H9 (cell line): ENCODE data around the gene ZWILCH. TPM values are rescaled to one million over a fixed set of nuclear protein-coding genes. Genes with fewer than 3 reads are reported as not detected.

Source experiments
- DNase-seq: peaks from one replicate; pipeline ENCODE4 v3.0.0-alpha.2; 2017
- H2AFZ ChIP-seq: one replicate; pipeline ENCODE4 v1.6.1; 2013; ENCODE audit warnings: mild to moderate bottlenecking, low read length, control low read depth, moderate library complexity
- H2AK5ac ChIP-seq: 2 replicates; pipeline ENCODE4 v1.6.1; 2013; ENCODE audit warnings: low read length, control low read depth, mixed read lengths; ENCODE audit not compliant: insufficient read length
- H2BK120ac ChIP-seq: one replicate; pipeline ENCODE4 v1.6.1; 2013; ENCODE audit warnings: low read depth, mild to moderate bottlenecking, low read length, control low read depth, inconsistent platforms; ENCODE audit not compliant: poor library complexity, severe bottlenecking
- H2BK12ac ChIP-seq: 2 replicates; pipeline ENCODE4 v1.6.1; 2013; ENCODE audit warnings: low read length, control low read depth, mixed read lengths, low read depth; ENCODE audit not compliant: insufficient read length
- H2BK15ac ChIP-seq: 2 replicates; pipeline ENCODE4 v1.6.1; 2013; ENCODE audit warnings: low read depth, low read length, control low read depth
- H2BK20ac ChIP-seq: one replicate; pipeline ENCODE4 v1.6.1; 2013; ENCODE audit warnings: low read depth, mild to moderate bottlenecking, low read length, control low read depth, inconsistent platforms; ENCODE audit not compliant: poor library complexity, severe bottlenecking
- H2BK5ac ChIP-seq: 2 replicates; pipeline ENCODE4 v1.6.1; 2013; ENCODE audit warnings: low read length, control low read depth, mixed read lengths; ENCODE audit not compliant: insufficient read length
- H3K14ac ChIP-seq: 2 replicates; pipeline ENCODE4 v1.6.1; 2013; ENCODE audit warnings: low read length, control low read depth; ENCODE audit not compliant: insufficient read depth
- H3K18ac ChIP-seq: 2 replicates; pipeline ENCODE4 v1.6.1; 2013; ENCODE audit warnings: low read depth, mild to moderate bottlenecking, mixed read lengths, low read length, control low read depth; ENCODE audit not compliant: insufficient read length
- H3K23ac ChIP-seq: 2 replicates; pipeline ENCODE4 v1.6.1; 2013; ENCODE audit warnings: low read length, control low read depth, mixed read lengths, low read depth; ENCODE audit not compliant: insufficient read length
- H3K23me2 ChIP-seq: 2 replicates; pipeline ENCODE4 v1.6.1; 2013; ENCODE audit warnings: low read depth, mild to moderate bottlenecking, mixed read lengths, low read length, control low read depth; ENCODE audit not compliant: insufficient read length, poor library complexity, severe bottlenecking
- H3K27ac ChIP-seq: 2 replicates; pipeline ENCODE4 v1.5.1; 2013; ENCODE audit warnings: low read length, control low read depth, mixed read lengths, low read depth; ENCODE audit not compliant: insufficient read length
- H3K27me3 ChIP-seq: 2 replicates; pipeline ENCODE4 v1.6.1; 2013; ENCODE audit warnings: low read length, control low read depth, inconsistent platforms; ENCODE audit not compliant: insufficient read depth
- H3K4ac ChIP-seq: 2 replicates; pipeline ENCODE4 v1.6.1; 2013; ENCODE audit warnings: low read depth, mild to moderate bottlenecking, control low read depth, inconsistent platforms, low read length, moderate library complexity
- H3K4me1 ChIP-seq: 2 replicates; pipeline ENCODE4 v1.6.1; 2013; ENCODE audit warnings: low read length, control low read depth, inconsistent platforms; ENCODE audit not compliant: insufficient read depth
- H3K4me2 ChIP-seq: 2 replicates; pipeline ENCODE4 v1.6.1; 2013; ENCODE audit warnings: low read length, control low read depth, mixed read lengths; ENCODE audit not compliant: insufficient read length, insufficient read depth
- H3K56ac ChIP-seq: 2 replicates; pipeline ENCODE4 v1.6.1; 2013; ENCODE audit warnings: low read depth, mild to moderate bottlenecking, mixed read lengths, low read length, control low read depth; ENCODE audit not compliant: insufficient read length
- H3K79me1 ChIP-seq: 2 replicates; pipeline ENCODE4 v1.6.1; 2013; ENCODE audit warnings: low read depth, mild to moderate bottlenecking, moderate library complexity, low read length, control low read depth, inconsistent platforms; ENCODE audit not compliant: insufficient read depth, poor library complexity, severe bottlenecking
- H3K79me2 ChIP-seq: 2 replicates; pipeline ENCODE4 v1.6.1; 2013; ENCODE audit warnings: low read length, control low read depth, inconsistent platforms; ENCODE audit not compliant: insufficient read depth
- H3K9ac ChIP-seq: 2 replicates; pipeline ENCODE4 v1.6.1; 2013; ENCODE audit warnings: low read length, control low read depth, mixed read lengths; ENCODE audit not compliant: insufficient read length; ENCODE audit errors: extremely low read depth
- H3K9me3 ChIP-seq: one replicate; pipeline ENCODE4 v1.6.1; 2013; ENCODE audit warnings: low read depth, low read length, inconsistent platforms; ENCODE audit not compliant: control insufficient read depth
- H3T11ph ChIP-seq: one replicate; pipeline ENCODE4 v1.6.1; 2013; ENCODE audit warnings: mild to moderate bottlenecking, low read length, control low read depth, inconsistent platforms
- H4K20me1 ChIP-seq: one replicate; pipeline ENCODE4 v1.6.1; 2013; ENCODE audit not compliant: control insufficient read depth, insufficient read length, insufficient read depth
- H4K5ac ChIP-seq: 2 replicates; pipeline ENCODE4 v1.6.1; 2013; ENCODE audit warnings: low read depth, mild to moderate bottlenecking, mixed read lengths, low read length, control low read depth; ENCODE audit not compliant: insufficient read length
- H4K8ac ChIP-seq: replicated peaks from 2 replicates; pipeline ENCODE4 v1.6.1; 2013; ENCODE audit warnings: low read length, control low read depth, mixed read lengths, low read depth; ENCODE audit not compliant: insufficient read length
- H4K91ac ChIP-seq: 2 replicates; pipeline ENCODE4 v1.6.1; 2013; ENCODE audit warnings: low read depth, mild to moderate bottlenecking, moderate library complexity, mixed read lengths, low read length, control low read depth; ENCODE audit not compliant: insufficient read length
- H3K27ac Mint-ChIP-seq, 3 experiments: 2 replicates in 2 of 3; 3 replicates in 1 of 3; pipeline ENCODE4 v1.8.0; 2020 to 2021; ENCODE audit warnings: mixed read lengths in 3 of 3, mild to moderate bottlenecking in 1 of 3, moderate library complexity in 1 of 3
- H3K27me3 Mint-ChIP-seq: 2 replicates; pipeline ENCODE4 v1.8.0; 2021; ENCODE audit warnings: low read depth, mild to moderate bottlenecking, moderate library complexity, mixed read lengths
- H3K36me3 Mint-ChIP-seq, 3 experiments: 2 replicates in 2 of 3; 3 replicates in 1 of 3; pipeline ENCODE4 v1.8.0; 2020 to 2021; ENCODE audit warnings: low read depth in 3 of 3, mixed read lengths in 3 of 3; ENCODE audit not compliant: insufficient read depth in 1 of 3
- H3K4me1 Mint-ChIP-seq, 2 experiments: 2 replicates each; pipeline ENCODE4 v1.8.0; 2020; ENCODE audit warnings: mixed read lengths in 2 of 2
- H3K4me3 Mint-ChIP-seq, 2 experiments: 2 replicates in 1 of 2; 3 replicates in 1 of 2; pipeline ENCODE4 v1.8.0; 2020 to 2021; ENCODE audit warnings: mild to moderate bottlenecking in 2 of 2, mixed read lengths in 2 of 2, moderate library complexity in 1 of 2
- H3K9me3 Mint-ChIP-seq, 2 experiments: 2 replicates in 1 of 2; 3 replicates in 1 of 2; pipeline ENCODE4 v1.8.0; 2020; ENCODE audit warnings: mild to moderate bottlenecking in 2 of 2, mixed read lengths in 2 of 2, moderate library complexity in 1 of 2
- WGBS: extraction: QIAGEN DNeasy Blood & Tissue Kit; methylation state at CpG from one replicate; pipeline ENCODE4 v1.1.7; 2013; ENCODE audit warnings: missing lambda C conversion rate, low lambda C conversion rate, mixed read lengths; ENCODE audit not compliant: insufficient read length; ENCODE audit errors: extremely low coverage; 5-methylcytosine and 5-hydroxymethylcytosine counted together
- total RNA-seq: library from RNA; stranded (reverse); gene quantifications from 2 replicates; pipeline ENCODE4 v1.2.1, GENCODE V29; 2021
- TF ChIP-seq, protein P1 (sequence below): fragments of 200-600 bp; sonication (generic); conservative IDR thresholded peaks from 3 replicates; pipeline ENCODE4 v1.8.0; 2021; ENCODE audit warnings: antibody characterized with exemption, mild to moderate bottlenecking

Gene ZWILCH
- total RNA-seq, 1 experiment from 2014 or later: 47.2 TPM

DNA sequence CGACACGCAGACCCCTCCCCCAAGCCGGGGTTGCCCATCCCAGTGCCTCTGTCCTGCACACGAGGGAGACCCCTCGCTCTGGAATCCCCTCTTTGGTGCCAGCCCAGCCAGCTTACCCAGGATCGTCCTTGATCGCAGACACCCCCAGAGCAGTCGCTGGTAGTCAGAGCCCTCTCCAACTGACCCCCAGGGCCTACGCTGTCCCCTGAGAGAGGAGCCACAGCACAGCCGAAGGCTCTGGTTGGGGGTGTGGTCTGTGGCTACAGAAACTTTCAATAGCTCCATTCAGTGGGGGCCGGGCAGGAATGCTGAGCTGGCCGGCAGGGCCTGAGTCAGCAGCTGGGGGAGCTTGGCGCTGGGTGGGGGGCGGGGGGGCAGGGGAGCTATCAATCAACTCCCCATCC, 60.6 kb downstream of the ZWILCH start, which contains the start of gene LCTL:
Gene LCTL, minus strand, starts transcription at position 258 of the 404 bp plus-strand sequence. CDS start 633 bp downstream, outside the sequence.
- no peak within 1 kb of the TSS for H2BK20ac ChIP-seq
- H3K27ac ChIP-seq: no peak within 1 kb of the TSS
- H3K23me2 ChIP-seq: no peaks in the 10 kb centered on the region
- peak within 1 kb of the TSS; percentile 71; the same call in 1 of the 2 replicates for H3K14ac ChIP-seq
- H3K56ac ChIP-seq: no peak within 1 kb of the TSS
- no peak within 1 kb of the TSS for H2AK5ac ChIP-seq
- Mint-ChIP-seq H3K27me3 (no peaks in the 10 kb centered on the region), H3K27ac (peak within 1 kb of the TSS; percentile 84 to 96 (median 89); a peak in 6 of 7 replicates), H3K36me3 (peaks cover 0 to 6% (median 2%) of the 10 kb centered on the region in 3 experiments; a peak in 3 of 7 replicates), H3K4me1 (peaks cover 24 to 33% of the 10 kb centered on the region in 2 experiments), H3K4me3 (peak within 1 kb of the TSS; percentile 40 to 64), H3K9me3 (no peaks in the 10 kb centered on the region)
- no CpG with 5 or more reads among the region's 14 CpGs for WGBS
- no peak within 1 kb of the TSS for H3K9ac ChIP-seq
- H3K4me2 ChIP-seq: peak within 1 kb of the TSS; percentile 17
- no peak within 1 kb of the TSS for H4K5ac ChIP-seq
- no peak within 1 kb of the TSS for H2BK5ac ChIP-seq
- no peaks in the 10 kb centered on the region for H3K27me3 ChIP-seq
- H3K18ac ChIP-seq: peak within 1 kb of the TSS; percentile 56
- no peak within 1 kb of the TSS for H3T11ph ChIP-seq
- H3K4me1 ChIP-seq: peaks cover 2% of the 10 kb centered on the region; the same call in 1 of the 2 replicates
- H3K9me3 ChIP-seq: no peaks in the 10 kb centered on the region
- H4K20me1 ChIP-seq: no peaks in the 10 kb centered on the region
- no peaks in the 10 kb centered on the region for H3K79me2 ChIP-seq
- TF ChIP-seq, protein P1, sequence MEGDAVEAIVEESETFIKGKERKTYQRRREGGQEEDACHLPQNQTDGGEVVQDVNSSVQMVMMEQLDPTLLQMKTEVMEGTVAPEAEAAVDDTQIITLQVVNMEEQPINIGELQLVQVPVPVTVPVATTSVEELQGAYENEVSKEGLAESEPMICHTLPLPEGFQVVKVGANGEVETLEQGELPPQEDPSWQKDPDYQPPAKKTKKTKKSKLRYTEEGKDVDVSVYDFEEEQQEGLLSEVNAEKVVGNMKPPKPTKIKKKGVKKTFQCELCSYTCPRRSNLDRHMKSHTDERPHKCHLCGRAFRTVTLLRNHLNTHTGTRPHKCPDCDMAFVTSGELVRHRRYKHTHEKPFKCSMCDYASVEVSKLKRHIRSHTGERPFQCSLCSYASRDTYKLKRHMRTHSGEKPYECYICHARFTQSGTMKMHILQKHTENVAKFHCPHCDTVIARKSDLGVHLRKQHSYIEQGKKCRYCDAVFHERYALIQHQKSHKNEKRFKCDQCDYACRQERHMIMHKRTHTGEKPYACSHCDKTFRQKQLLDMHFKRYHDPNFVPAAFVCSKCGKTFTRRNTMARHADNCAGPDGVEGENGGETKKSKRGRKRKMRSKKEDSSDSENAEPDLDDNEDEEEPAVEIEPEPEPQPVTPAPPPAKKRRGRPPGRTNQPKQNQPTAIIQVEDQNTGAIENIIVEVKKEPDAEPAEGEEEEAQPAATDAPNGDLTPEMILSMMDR: no peak
- H3K4ac ChIP-seq: no peak within 1 kb of the TSS
- no peak within 1 kb of the TSS for H2BK120ac ChIP-seq
- H4K91ac ChIP-seq: no peak within 1 kb of the TSS
- no peak within 1 kb of the TSS for H2AFZ ChIP-seq
- no peak within 1 kb of the TSS for H3K23ac ChIP-seq
- no peak within 1 kb of the TSS for H2BK15ac ChIP-seq
- H4K8ac ChIP-seq: no peak within 1 kb of the TSS
- no peaks in the 10 kb centered on the region for H3K79me1 ChIP-seq
- peak within 1 kb of the TSS; percentile 25 for H2BK12ac ChIP-seq
- peak; percentile 80 for DNase-seq
